GM23338 (cell line): ENCODE results near the gene CIB1. TPM values are rescaled to one million over a fixed set of nuclear protein-coding genes. Genes with fewer than 3 reads are reported as not detected.

Experiments used
- ATAC-seq: fragments of 200-7000 bp; cut with Tn5 transposase; 3 replicates; pipeline ENCODE4 v1.9.1; 2020
- DNase-seq: peaks from one replicate; pipeline ENCODE4 v3.0.0-alpha.2; 2015; ENCODE audit warnings: low spot score
- H2AFZ ChIP-seq: fragments of 200-600 bp; sonication (generic); 2 replicates; pipeline ENCODE4 v1.8.0; 2016; ENCODE audit warnings: antibody characterized with exemption, mild to moderate bottlenecking, moderate library complexity
- H3F3A ChIP-seq: fragments of 200-600 bp; sonication (generic); replicated peaks from 2 replicates; pipeline ENCODE4 v1.8.0; 2017; ENCODE audit warnings: antibody characterized with exemption, mixed run types, low read depth
- H3K27ac ChIP-seq: fragments of 200-600 bp; sonication (generic); 2 replicates; pipeline ENCODE4 v1.6.1; 2016; ENCODE audit warnings: low read depth
- H3K27me3 ChIP-seq: fragments of 200-600 bp; sonication (generic); 2 replicates; pipeline ENCODE4 v1.8.0; 2016; ENCODE audit warnings: mild to moderate bottlenecking, mixed run types, moderate library complexity; ENCODE audit not compliant: insufficient read depth
- H3K36me3 ChIP-seq: fragments of 200-600 bp; sonication (generic); 2 replicates; pipeline ENCODE4 v1.8.0; 2016; ENCODE audit warnings: mild to moderate bottlenecking; ENCODE audit not compliant: insufficient read depth
- H3K4me1 ChIP-seq: fragments of 200-600 bp; sonication (generic); 2 replicates; pipeline ENCODE4 v1.8.0; 2016; ENCODE audit warnings: mild to moderate bottlenecking, moderate library complexity; ENCODE audit not compliant: insufficient read depth
- H3K4me2 ChIP-seq: fragments of 200-600 bp; sonication (generic); 2 replicates; pipeline ENCODE4 v1.7.1; 2017; ENCODE audit warnings: mixed run types
- H3K4me3 ChIP-seq: fragments of 200-600 bp; sonication (generic); 2 replicates; pipeline ENCODE4 v1.6.1; 2016; ENCODE audit warnings: mixed run types
- H3K79me2 ChIP-seq: fragments of 200-600 bp; sonication (generic); replicated peaks from 2 replicates; pipeline ENCODE4 v1.8.0; 2017; ENCODE audit warnings: mild to moderate bottlenecking; ENCODE audit not compliant: insufficient read depth
- H3K9me2 ChIP-seq: fragments of 200-600 bp; sonication (generic); 2 replicates; pipeline ENCODE4 v1.8.0; 2017; ENCODE audit not compliant: insufficient read depth
- H4K20me1 ChIP-seq: fragments of 200-600 bp; sonication (generic); replicated peaks from 2 replicates; pipeline ENCODE4 v1.8.0; 2017; ENCODE audit warnings: mild to moderate bottlenecking; ENCODE audit not compliant: insufficient read depth
- H3K27ac Mint-ChIP-seq: 2 replicates; pipeline ENCODE4 v1.8.0; 2020; ENCODE audit warnings: inconsistent platforms, mild to moderate bottlenecking, moderate library complexity, mixed read lengths
- H3K27me3 Mint-ChIP-seq: 3 replicates; pipeline ENCODE4 v1.8.0; 2022; ENCODE audit warnings: low read depth, mild to moderate bottlenecking, moderate library complexity, mixed read lengths, inconsistent platforms; ENCODE audit not compliant: insufficient read depth, poor library complexity
- H3K36me3 Mint-ChIP-seq: 3 replicates; pipeline ENCODE4 v1.8.0; 2021; ENCODE audit warnings: low read depth, mild to moderate bottlenecking, inconsistent platforms, moderate library complexity, mixed read lengths
- H3K4me1 Mint-ChIP-seq: 3 replicates; pipeline ENCODE4 v1.8.0; 2020; ENCODE audit warnings: mild to moderate bottlenecking, inconsistent platforms, mixed read lengths
- H3K4me3 Mint-ChIP-seq: 3 replicates; pipeline ENCODE4 v1.8.0; 2021; ENCODE audit warnings: moderate library complexity, mild to moderate bottlenecking, inconsistent platforms, mixed read lengths
- H3K9me3 Mint-ChIP-seq: 3 replicates; pipeline ENCODE4 v1.8.0; 2020; ENCODE audit warnings: moderate library complexity, mild to moderate bottlenecking, inconsistent platforms, mixed read lengths
- ETS1 ChIP-seq: IDR thresholded peaks from 2 replicates; pipeline ENCODE4 v1.6.1; 2016; ENCODE audit warnings: antibody characterized with exemption
- EZH2 ChIP-seq: fragments of 200-600 bp; sonication (generic); IDR thresholded peaks from one replicate; pipeline ENCODE4 v1.8.0; 2017; ENCODE audit warnings: antibody characterized with exemption, mild to moderate bottlenecking, low read depth; ENCODE audit not compliant: unreplicated experiment
- EZH2phosphoT487 ChIP-seq: fragments of 200-600 bp; sonication (generic); IDR thresholded peaks from one replicate; pipeline ENCODE4 v1.8.1; 2018; ENCODE audit warnings: antibody characterized with exemption; ENCODE audit not compliant: unreplicated experiment
- JUNB ChIP-seq: IDR thresholded peaks from one replicate; pipeline ENCODE4 v1.6.1; 2016; ENCODE audit warnings: antibody characterized with exemption; ENCODE audit not compliant: unreplicated experiment
- NANOG ChIP-seq: IDR thresholded peaks from 2 replicates; pipeline ENCODE4 v1.6.1; 2016; ENCODE audit warnings: antibody characterized with exemption, borderline replicate concordance
- POLR2AphosphoS5 ChIP-seq: IDR thresholded peaks from 2 replicates; pipeline ENCODE4 v1.6.1; 2016; ENCODE audit warnings: antibody characterized with exemption, low read depth
- STAT1 ChIP-seq: IDR thresholded peaks from one replicate; pipeline ENCODE4 v1.6.1; 2016; ENCODE audit warnings: antibody characterized with exemption; ENCODE audit not compliant: unreplicated experiment
- ZNF114 ChIP-seq: fragments of 250-450 bp; sonication (Bioruptor Pico); IDR thresholded peaks from 2 replicates; pipeline ENCODE4 v1.5.0; 2020; ENCODE audit warnings: mild to moderate bottlenecking, moderate library complexity
- ZNF331 ChIP-seq: fragments of 250-450 bp; sonication (Bioruptor Pico); IDR thresholded peaks from 2 replicates; pipeline ENCODE4 v1.5.0; 2020; ENCODE audit warnings: low read depth, mild to moderate bottlenecking, moderate library complexity
- ZNF462 ChIP-seq: fragments of 250-450 bp; sonication (Bioruptor Pico); IDR thresholded peaks from 2 replicates; pipeline ENCODE4 v1.5.0; 2020; ENCODE audit warnings: mild to moderate bottlenecking, moderate library complexity
- polyA plus RNA-seq: library from polyadenylated mRNA; unstranded; fragments of >200 nt; fragmentation: Nextera tagmentation; extraction: Ambion mirVana; gene quantifications from 2 replicates; pipeline ENCODE4 v1.2.1, GENCODE V29; 2016
- total RNA-seq: library from RNA; depleted of rRNA; stranded (reverse); fragments of >200 nt; shearing (Covaris generic); gene quantifications from 2 replicates; pipeline ENCODE4 v1.2.3, GENCODE V29; 2014
- TF ChIP-seq, protein P1 (sequence below), 2 experiments: fragments of 200-600 bp in 1 of 2; sonication (generic) in 1 of 2; conservative IDR thresholded peaks; 2 replicates each; pipeline versions ENCODE4 v1.5.1 to v1.6.1; 2016 to 2017; ENCODE audit warnings: antibody characterized with exemption in 2 of 2, low read depth in 2 of 2, mild to moderate bottlenecking in 2 of 2, moderate library complexity in 1 of 2
- TF ChIP-seq, protein P2 (sequence below): IDR thresholded peaks from one replicate; pipeline ENCODE4 v1.6.1; 2018; ENCODE audit warnings: antibody characterized with exemption; ENCODE audit not compliant: unreplicated experiment

CIB1 gene
- total and polyA plus RNA-seq, 2 experiments from 2014 or later: 9.8 to 35.9 TPM

DNA sequence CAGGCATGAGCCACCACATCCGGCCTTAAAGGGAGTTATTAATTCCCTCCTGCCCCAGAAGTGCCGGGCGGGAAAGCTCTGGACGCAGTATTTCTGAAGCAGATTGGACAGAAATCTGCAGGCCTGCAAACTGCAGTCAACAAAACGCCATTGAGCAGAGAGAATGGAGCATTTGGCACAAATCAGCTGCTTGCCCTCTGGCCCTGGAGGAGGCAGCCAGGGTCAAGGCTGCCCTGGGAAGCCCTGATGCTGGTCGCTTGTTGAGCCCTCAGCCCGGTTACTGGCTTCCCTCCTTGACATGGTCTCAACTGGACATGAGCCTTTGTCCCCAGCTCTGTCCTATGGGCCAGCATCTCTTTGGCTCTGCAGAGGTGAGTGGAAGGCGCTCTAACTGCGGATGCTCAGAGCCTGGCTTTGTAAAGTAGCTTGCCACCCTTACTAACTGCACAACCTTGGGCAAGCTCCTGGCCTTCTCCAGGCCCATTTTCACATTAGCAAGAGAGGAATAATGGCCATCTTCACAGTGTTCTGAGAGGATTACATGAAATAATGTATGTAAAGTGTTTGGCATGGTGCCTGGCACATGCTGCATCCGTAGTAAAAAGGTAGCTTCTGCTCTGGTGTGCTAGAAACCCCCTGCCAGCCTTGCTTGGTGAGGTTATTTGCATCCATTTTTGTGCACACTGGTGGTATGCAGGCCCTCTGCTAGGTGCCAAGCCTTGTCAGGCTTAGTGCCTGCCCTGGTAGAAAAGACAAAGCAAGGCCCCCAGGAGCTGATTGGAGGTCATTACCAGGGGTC is 28.5 kb downstream of the CIB1 start:
- H3K4me1 ChIP-seq: peaks cover 11% of the 10 kb centered on the region
- Mint-ChIP-seq H3K9me3 (no peaks in the 10 kb centered on the region), H3K4me3 (no peak overlapping the region), H3K36me3 (peaks cover 11% of the 10 kb centered on the region; the same call in 2 of the 3 replicates), H3K27me3 (peaks cover 17% of the 10 kb centered on the region), H3K27ac (no peak overlapping the region), H3K4me1 (peaks cover 15% of the 10 kb centered on the region)
- peaks cover 6% of the 10 kb centered on the region; the same call in 1 of the 2 replicates for H3F3A ChIP-seq
- no peak for DNase-seq
- no peak overlapping the region for H3K4me3 ChIP-seq
- peaks cover 47% of the 10 kb centered on the region for H3K79me2 ChIP-seq
- H3K4me2 ChIP-seq: no peak overlapping the region
- no peak overlapping the region for H2AFZ ChIP-seq
- TF ChIP-seq ETS1 (no peak), EZH2phosphoT487 (no peak), JUNB (no peak), STAT1 (no peak), ZNF114 (CRISPR knock-in tag) (no peak), ZNF462 (CRISPR knock-in tag) (no peak), POLR2AphosphoS5 (no peak), ZNF331 (CRISPR knock-in tag) (no peak), NANOG (no peak), EZH2 (no peak)
- TF ChIP-seq, protein P1, sequence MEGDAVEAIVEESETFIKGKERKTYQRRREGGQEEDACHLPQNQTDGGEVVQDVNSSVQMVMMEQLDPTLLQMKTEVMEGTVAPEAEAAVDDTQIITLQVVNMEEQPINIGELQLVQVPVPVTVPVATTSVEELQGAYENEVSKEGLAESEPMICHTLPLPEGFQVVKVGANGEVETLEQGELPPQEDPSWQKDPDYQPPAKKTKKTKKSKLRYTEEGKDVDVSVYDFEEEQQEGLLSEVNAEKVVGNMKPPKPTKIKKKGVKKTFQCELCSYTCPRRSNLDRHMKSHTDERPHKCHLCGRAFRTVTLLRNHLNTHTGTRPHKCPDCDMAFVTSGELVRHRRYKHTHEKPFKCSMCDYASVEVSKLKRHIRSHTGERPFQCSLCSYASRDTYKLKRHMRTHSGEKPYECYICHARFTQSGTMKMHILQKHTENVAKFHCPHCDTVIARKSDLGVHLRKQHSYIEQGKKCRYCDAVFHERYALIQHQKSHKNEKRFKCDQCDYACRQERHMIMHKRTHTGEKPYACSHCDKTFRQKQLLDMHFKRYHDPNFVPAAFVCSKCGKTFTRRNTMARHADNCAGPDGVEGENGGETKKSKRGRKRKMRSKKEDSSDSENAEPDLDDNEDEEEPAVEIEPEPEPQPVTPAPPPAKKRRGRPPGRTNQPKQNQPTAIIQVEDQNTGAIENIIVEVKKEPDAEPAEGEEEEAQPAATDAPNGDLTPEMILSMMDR (conservative IDR thresholded peaks at IDR 0.05; ENCODE audit: low read depth in 2 of 2): no peak
- TF ChIP-seq, protein P2, sequence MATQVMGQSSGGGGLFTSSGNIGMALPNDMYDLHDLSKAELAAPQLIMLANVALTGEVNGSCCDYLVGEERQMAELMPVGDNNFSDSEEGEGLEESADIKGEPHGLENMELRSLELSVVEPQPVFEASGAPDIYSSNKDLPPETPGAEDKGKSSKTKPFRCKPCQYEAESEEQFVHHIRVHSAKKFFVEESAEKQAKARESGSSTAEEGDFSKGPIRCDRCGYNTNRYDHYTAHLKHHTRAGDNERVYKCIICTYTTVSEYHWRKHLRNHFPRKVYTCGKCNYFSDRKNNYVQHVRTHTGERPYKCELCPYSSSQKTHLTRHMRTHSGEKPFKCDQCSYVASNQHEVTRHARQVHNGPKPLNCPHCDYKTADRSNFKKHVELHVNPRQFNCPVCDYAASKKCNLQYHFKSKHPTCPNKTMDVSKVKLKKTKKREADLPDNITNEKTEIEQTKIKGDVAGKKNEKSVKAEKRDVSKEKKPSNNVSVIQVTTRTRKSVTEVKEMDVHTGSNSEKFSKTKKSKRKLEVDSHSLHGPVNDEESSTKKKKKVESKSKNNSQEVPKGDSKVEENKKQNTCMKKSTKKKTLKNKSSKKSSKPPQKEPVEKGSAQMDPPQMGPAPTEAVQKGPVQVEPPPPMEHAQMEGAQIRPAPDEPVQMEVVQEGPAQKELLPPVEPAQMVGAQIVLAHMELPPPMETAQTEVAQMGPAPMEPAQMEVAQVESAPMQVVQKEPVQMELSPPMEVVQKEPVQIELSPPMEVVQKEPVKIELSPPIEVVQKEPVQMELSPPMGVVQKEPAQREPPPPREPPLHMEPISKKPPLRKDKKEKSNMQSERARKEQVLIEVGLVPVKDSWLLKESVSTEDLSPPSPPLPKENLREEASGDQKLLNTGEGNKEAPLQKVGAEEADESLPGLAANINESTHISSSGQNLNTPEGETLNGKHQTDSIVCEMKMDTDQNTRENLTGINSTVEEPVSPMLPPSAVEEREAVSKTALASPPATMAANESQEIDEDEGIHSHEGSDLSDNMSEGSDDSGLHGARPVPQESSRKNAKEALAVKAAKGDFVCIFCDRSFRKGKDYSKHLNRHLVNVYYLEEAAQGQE: no peak
- no peaks in the 10 kb centered on the region for H3K27me3 ChIP-seq
- no peak overlapping the region for H3K27ac ChIP-seq
- ATAC-seq: no peak
- H4K20me1 ChIP-seq: peaks cover 15% of the 10 kb centered on the region
- H3K36me3 ChIP-seq: no peaks in the 10 kb centered on the region
- H3K9me2 ChIP-seq: no peaks in the 10 kb centered on the region
